ENCODE data around the gene MPZL3.

The MPZL3 gene, protein sequence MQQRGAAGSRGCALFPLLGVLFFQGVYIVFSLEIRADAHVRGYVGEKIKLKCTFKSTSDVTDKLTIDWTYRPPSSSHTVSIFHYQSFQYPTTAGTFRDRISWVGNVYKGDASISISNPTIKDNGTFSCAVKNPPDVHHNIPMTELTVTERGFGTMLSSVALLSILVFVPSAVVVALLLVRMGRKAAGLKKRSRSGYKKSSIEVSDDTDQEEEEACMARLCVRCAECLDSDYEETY

DNA sequence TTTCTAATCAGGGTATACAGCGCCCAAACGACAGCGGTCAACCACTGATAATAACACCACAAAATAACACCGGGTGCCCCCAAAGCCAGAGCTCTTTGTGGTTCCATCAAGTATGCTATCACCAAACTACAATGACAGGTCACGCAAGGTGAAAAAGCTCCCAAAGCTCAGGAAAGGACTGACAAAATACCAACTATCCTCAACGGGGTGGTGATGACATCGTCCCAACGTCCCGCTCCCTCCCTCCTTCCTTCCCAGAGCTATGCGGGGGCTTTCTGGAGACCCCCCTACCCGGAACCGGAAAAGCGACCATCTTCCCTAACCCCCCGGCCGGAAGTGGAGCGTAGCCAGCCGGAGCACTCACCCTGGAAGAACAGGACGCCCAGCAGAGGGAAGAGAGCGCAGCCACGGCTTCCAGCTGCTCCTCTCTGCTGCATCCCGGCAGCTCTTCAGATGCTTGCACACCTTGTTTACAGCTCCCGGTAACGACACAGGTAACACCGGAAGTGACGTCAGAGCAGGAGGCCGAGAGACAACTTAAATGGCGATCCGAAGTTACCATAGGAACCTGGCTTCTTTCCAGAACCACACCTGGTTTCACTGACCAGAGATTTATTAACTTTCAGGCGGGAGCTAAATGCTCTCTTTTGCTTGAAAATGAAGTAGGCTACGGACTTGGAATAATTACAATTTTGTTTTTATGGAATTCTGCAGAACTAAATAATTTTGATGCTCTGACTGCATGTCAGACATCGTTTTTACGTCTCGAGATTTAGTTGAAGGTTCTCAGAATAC, at the start of gene MPZL3:
TSS of gene MPZL3 (minus strand) at position 508 of the 795 bp plus-strand sequence. CDS start at position 437, 71 bp downstream.
- H3K27ac Mint-ChIP-seq, result peak within 1 kb of the TSS; percentile 99
- peak within 1 kb of the TSS; percentile 95 for H3K4me3 Mint-ChIP-seq
- H3K27me3 Mint-ChIP-seq, result no peaks in the 10 kb centered on the region
- peaks cover 27% of the 10 kb centered on the region for H3K36me3 Mint-ChIP-seq
- peaks cover 48% of the 10 kb centered on the region for H3K4me1 Mint-ChIP-seq
- peaks cover 5% of the 10 kb centered on the region for H3K9me3 Mint-ChIP-seq

DNA sequence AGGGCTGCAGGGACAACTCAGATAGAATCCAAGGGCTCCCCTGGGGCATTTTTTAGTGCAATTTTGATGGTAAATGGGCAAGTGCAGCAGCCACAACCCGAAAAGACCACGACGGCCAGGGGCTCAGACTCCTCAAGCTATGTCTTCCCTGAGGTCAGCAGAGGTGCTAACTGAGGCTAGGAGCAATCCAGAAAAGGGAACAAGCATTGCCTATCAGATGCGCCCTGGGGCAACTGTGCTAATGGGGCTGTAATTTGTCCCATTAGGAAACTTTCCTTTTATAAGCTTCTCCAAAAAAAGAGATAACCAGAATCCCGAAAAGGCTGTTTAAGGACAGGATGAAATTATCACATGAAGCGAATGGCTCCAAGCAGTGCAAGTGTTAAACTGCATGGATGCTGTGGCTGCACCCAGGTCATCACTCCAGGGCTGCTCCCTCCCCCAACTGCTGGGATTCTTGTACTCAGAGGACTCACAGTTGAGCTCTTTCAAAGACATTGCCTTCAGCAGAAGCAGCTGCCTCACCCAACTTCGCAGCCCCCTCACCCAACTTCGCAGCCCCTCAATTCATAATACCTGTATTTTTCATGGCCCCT, 49.5 kb upstream of the MPZL3 start:
- Mint-ChIP-seq H3K9me3 (no peaks in the 10 kb centered on the region), H3K4me1 (peaks cover 50% of the 10 kb centered on the region), H3K27ac (peak overlapping the region; percentile 98), H3K27me3 (no peaks in the 10 kb centered on the region), H3K4me3 (no peak overlapping the region), H3K36me3 (peaks cover 12% of the 10 kb centered on the region)

- Mint-ChIP-seq H3K27ac (peak overlapping the region; percentile 64), H3K4me1 (peaks cover 25% of the 10 kb centered on the region), H3K36me3 (no peaks in the 10 kb centered on the region), H3K9me3 (no peaks in the 10 kb centered on the region), H3K27me3 (no peaks in the 10 kb centered on the region), H3K4me3 (no peak overlapping the region)
Observed at GRCh38 chr11:118295815-118296454, 43.8 kb upstream of the MPZL3 start.

- peak overlapping the region; percentile 64 for H3K27ac Mint-ChIP-seq
- no peak overlapping the region for H3K4me3 Mint-ChIP-seq
- H3K9me3 Mint-ChIP-seq, result no peaks in the 10 kb centered on the region
Observed at GRCh38 chr11:118295199-118295598, 43.0 kb upstream of the MPZL3 start.

DNA sequence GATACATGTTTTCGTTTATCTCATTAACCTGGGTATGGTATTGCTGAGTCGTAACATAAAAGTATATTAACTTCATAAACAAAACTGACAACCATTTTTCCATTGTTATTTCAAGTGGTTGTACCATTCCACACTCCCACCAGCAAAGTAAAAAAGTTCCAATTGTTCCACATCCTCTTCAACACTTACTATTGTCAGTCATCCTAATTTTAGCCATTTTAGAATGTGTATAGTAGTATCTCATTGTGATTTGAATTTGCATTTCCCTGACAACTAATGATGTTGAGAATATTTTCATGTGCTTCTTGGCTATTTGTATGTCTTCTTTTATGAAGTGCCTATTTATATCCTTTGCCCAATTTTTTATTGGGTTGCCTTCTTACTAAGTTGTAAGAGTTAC, 41.9 kb upstream of the MPZL3 start:
- Mint-ChIP-seq H3K4me1 (peaks cover 27% of the 10 kb centered on the region), H3K4me3 (no peak overlapping the region)

More at GRCh38 chr11:118295199-118295598, 43.0 kb upstream of the MPZL3 start:
- no peaks in the 10 kb centered on the region for H3K27me3 Mint-ChIP-seq
- H3K36me3 Mint-ChIP-seq, result no peaks in the 10 kb centered on the region
- H3K4me1 Mint-ChIP-seq, result peaks cover 25% of the 10 kb centered on the region

GRCh38 chr11:118291477-118292135, 39.4 kb upstream of the MPZL3 start:
- Mint-ChIP-seq H3K27ac (no peak overlapping the region), H3K9me3 (no peaks in the 10 kb centered on the region), H3K4me1 (peaks cover 35% of the 10 kb centered on the region), H3K36me3 (no peaks in the 10 kb centered on the region), H3K27me3 (no peaks in the 10 kb centered on the region), H3K4me3 (no peak overlapping the region)

More for the DNA sequence above, 41.9 kb upstream of the MPZL3 start:
- Mint-ChIP-seq H3K27me3 (no peaks in the 10 kb centered on the region), H3K27ac (no peak overlapping the region), H3K36me3 (no peaks in the 10 kb centered on the region), H3K9me3 (no peaks in the 10 kb centered on the region)

DNA sequence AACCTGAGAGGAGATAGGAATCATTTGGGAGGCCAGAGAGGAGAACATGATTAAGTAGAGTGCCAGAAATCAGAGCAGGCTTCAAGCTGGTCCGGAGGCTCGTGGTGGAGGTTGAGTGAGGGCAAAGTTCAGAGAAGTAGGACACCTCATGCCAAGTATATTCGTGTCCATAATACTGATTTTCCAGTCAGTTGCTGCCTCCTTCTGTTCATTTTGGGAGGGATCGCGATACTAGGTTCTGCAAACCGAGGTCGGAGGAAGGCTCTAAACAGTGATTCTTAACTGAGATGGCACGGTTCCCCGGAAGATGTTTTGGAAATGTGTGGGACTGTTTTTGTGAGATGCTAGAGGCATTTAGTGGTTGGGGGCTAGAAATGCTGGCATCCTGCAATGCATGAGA, 38.8 kb upstream of the MPZL3 start:
- H3K9me3 Mint-ChIP-seq, result no peaks in the 10 kb centered on the region
- H3K27ac Mint-ChIP-seq, result no peak overlapping the region
- H3K36me3 Mint-ChIP-seq, result no peaks in the 10 kb centered on the region
- H3K4me3 Mint-ChIP-seq, result no peak overlapping the region
- H3K27me3 Mint-ChIP-seq, result no peaks in the 10 kb centered on the region
- peaks cover 35% of the 10 kb centered on the region for H3K4me1 Mint-ChIP-seq

- Mint-ChIP-seq H3K4me1 (peaks cover 30% of the 10 kb centered on the region), H3K36me3 (no peaks in the 10 kb centered on the region)
Observed at GRCh38 chr11:118289401-118289800, 37.2 kb upstream of the MPZL3 start.

GRCh38 chr11:118287006-118287405, 34.8 kb upstream of the MPZL3 start:
- Mint-ChIP-seq H3K4me3 (peak overlapping the region; percentile 62), H3K9me3 (no peaks in the 10 kb centered on the region), H3K27me3 (no peaks in the 10 kb centered on the region), H3K4me1 (peaks cover 30% of the 10 kb centered on the region), H3K36me3 (no peaks in the 10 kb centered on the region), H3K27ac (peak overlapping the region; percentile 95)

More at GRCh38 chr11:118289401-118289800, 37.2 kb upstream of the MPZL3 start:
- Mint-ChIP-seq H3K9me3 (no peaks in the 10 kb centered on the region), H3K4me3 (no peak overlapping the region), H3K27ac (no peak overlapping the region), H3K27me3 (no peaks in the 10 kb centered on the region)

DNA sequence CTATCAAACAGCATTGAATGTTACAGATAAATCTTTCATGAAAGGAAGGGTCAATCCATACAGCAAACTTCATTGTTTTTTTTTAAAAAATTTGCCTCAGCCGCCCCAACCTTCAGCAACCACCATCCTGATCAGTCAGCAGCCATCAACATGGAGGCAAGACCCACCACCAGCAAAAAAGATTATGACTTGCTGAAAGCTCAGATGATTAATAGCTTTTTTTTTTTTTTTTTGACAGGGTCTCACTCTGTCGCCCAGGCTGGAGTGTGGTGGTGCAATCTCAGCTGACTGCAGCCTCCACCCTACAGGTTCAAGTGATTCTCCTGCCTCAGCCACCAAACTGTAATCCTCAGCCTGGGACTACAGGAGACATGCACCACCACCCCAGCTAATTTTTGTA, 34.4 kb upstream of the MPZL3 start:
- H3K27ac Mint-ChIP-seq, result peak overlapping the region; percentile 95
- H3K9me3 Mint-ChIP-seq, result no peaks in the 10 kb centered on the region
- H3K4me3 Mint-ChIP-seq, result peak overlapping the region; percentile 62
- H3K4me1 Mint-ChIP-seq, result peaks cover 31% of the 10 kb centered on the region
- no peaks in the 10 kb centered on the region for H3K27me3 Mint-ChIP-seq
- H3K36me3 Mint-ChIP-seq, result no peaks in the 10 kb centered on the region

DNA sequence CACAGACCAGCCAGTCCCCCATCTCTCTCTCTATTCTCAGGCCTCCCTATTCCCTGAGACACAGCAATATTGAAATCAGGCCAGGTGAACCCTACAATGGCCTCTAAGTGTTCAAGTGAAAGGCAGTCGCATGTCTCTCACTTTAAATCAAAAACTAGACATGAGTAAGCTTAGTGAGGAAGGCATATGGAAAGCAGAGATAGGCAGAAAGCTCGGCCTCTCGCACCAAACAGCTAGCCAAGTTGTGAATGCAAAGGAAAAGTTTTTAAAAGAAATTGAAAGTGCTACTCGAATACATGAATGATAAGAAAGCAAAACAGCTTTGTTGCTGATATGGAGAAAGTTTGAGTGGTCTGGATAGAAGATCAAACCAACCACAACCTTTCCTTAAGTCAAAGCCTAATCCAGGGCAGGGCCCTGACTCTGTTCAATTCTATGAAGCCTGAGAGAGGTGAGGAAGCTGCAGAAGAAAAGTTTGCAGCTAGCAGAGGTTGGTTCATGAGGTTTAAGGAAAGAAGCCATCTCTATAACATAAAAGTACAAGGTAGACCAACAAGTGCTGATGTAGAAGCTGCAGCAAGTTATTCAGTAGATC, 31.7 kb upstream of the MPZL3 start:
- Mint-ChIP-seq H3K4me3 (no peak overlapping the region), H3K27me3 (no peaks in the 10 kb centered on the region), H3K4me1 (peaks cover 26% of the 10 kb centered on the region), H3K27ac (no peak overlapping the region), H3K36me3 (no peaks in the 10 kb centered on the region), H3K9me3 (no peaks in the 10 kb centered on the region)

DNA sequence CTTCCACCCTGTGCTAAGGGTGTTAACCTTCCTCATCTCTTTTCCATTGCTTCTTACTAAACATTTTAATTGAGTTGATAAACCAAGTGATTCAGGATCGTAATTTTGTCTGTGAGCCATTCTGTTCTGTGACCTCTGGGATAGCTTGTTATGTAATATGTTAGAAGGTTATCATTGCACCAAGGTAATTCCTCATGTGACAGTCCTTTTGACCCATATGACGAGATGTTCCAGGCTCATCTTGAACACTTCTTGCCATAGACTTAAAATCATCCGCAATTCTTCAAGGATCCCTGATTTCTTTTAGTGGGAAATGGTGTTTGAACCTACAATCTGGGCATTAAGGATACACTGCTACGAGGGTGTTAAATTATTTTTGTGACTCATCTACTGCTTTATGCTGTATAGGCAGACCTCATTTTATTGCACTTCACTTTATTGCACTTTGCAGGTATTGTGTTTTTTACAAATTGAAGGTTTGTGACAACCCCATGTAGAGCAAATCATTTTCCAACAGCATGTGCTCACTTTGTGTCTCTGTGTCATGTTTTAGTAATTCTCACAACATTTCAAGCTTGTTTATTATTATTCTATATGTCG, 31.0 kb upstream of the MPZL3 start:
- H3K27me3 Mint-ChIP-seq, result no peaks in the 10 kb centered on the region
- H3K9me3 Mint-ChIP-seq, result no peaks in the 10 kb centered on the region
- no peak overlapping the region for H3K4me3 Mint-ChIP-seq
- no peak overlapping the region for H3K27ac Mint-ChIP-seq
- peaks cover 26% of the 10 kb centered on the region for H3K4me1 Mint-ChIP-seq
- H3K36me3 Mint-ChIP-seq, result no peaks in the 10 kb centered on the region

DNA sequence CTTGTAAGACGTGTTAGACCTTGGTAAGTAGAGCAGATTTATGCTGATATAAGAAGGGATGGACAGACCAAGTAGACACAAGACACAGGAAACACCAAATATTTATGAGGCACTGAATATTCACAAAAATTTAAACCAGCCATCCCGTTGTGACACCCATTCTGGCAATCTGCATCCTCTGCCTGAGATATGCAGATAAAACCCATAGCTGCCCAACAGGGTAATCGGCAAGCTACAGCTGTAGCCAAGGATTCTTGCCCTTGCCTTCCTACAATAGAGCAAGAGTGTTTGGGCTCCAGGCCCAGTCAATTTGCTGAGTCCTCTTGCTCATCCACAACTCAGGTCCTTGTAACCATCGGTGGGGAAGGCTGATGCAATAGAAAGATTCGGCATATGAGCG, 30.4 kb upstream of the MPZL3 start:
- no peaks in the 10 kb centered on the region for H3K27me3 Mint-ChIP-seq
- H3K27ac Mint-ChIP-seq, result no peak overlapping the region
- H3K4me3 Mint-ChIP-seq, result no peak overlapping the region
- peaks cover 26% of the 10 kb centered on the region for H3K4me1 Mint-ChIP-seq
- no peaks in the 10 kb centered on the region for H3K9me3 Mint-ChIP-seq
- H3K36me3 Mint-ChIP-seq, result no peaks in the 10 kb centered on the region

DNA sequence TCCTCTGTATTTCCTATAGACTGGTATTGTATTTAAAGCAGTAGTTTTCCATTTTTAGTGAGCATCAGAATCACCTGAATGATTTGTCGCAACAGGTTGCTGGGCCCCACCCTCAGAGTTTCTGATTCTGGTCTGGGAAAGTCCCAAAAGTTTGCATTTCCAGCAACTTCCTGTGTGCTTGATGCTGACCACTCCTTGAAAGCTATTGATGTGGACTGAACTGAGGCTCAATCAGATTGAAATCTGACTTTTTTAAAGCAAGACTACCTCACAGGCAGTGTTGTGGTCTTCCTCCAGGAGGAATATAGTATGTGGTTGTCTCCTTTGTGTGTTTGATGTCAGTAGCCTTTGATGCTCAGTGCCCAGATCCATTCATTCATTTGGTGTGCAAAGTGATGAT, 29.1 kb upstream of the MPZL3 start:
- H3K4me1 Mint-ChIP-seq, result peaks cover 25% of the 10 kb centered on the region
- no peak overlapping the region for H3K4me3 Mint-ChIP-seq
- H3K36me3 Mint-ChIP-seq, result no peaks in the 10 kb centered on the region
- no peaks in the 10 kb centered on the region for H3K9me3 Mint-ChIP-seq
- H3K27ac Mint-ChIP-seq, result no peak overlapping the region
- no peaks in the 10 kb centered on the region for H3K27me3 Mint-ChIP-seq

All from activated naive CD4-positive, alpha-beta T cell treated with anti-CD3 and anti-CD28 coated beads, Interleukin-2, amount 50 U/mL, for 24 hours (primary cell).